GM21423 (cell line): Measurements from ENCODE around the gene ADAMTS3.
A peak's percentile ranks its signal among the peaks of the same experiment; 100 is the strongest.
"Not testable (repeated sequence)": the region's sequence is repeated elsewhere in the genome, so short reads cannot be mapped to it uniquely, and the experiment has no call there.

Experiments
- ATAC-seq: cut with Tn5 transposase; IDR thresholded peaks from one replicate; pipeline ENCODE4 v1.9.1; 2021; ENCODE audit warnings: mild to moderate bottlenecking, moderate library complexity; ENCODE audit not compliant: unreplicated experiment

The ADAMTS3 gene

DNA sequence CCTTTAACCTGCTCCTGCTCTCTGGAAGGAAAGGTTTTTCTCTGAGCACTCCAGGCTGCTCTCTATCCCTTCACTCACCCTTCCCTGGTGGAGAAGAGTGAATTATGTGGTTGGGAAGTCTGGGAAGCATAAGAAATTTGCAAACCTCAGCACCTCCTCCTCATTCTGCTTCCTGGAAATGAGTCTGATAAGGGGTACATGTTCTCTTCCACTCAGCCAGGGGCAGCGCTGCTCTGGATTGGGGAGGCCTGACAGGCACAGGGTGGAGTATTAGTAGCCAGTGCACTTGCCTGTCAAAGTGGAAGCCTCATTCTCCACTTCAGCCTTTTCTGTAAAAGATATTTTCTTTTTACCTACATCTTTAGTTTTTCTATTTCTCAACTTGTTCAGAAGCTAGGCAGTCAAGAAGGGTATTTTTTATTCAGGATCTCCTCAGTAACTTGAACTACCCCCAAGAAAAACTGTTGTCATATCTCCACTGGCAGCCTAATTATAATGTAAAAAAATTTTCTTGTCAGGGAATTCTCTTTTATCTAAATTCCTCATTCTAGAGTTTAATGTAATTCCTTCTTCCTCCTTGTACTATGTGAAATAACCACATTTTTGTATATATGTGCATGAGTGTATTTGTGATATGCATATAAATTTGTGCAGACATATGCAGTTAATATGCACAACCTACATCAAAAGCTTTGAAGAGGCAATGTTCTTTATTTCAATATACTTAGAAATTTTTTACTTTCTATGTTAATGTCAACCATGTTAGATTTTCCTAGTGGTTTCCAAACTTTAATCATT, 15.3 kb downstream of the ADAMTS3 start:
- no peak for ATAC-seq

DNA sequence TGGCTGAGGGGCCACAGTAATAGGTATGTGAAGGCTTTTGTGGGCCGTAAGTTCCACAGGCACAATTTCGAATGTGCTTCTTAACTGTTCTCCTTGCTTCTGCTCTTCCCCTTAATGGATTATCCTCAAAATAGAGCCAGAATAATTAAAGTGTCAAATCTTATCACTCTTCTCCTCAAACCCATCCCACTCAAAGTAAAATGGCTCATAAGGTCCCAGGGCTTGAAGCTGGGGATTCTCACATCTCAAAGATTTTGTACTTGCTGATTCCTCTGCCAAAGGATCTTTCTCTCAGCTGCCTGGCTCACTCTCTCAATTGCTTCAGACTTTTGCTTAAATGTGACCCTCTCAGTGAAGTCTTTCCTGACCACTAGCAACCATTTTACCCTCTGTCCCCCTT, 16.6 kb downstream of the ADAMTS3 start:
- ATAC-seq, result no peak

DNA sequence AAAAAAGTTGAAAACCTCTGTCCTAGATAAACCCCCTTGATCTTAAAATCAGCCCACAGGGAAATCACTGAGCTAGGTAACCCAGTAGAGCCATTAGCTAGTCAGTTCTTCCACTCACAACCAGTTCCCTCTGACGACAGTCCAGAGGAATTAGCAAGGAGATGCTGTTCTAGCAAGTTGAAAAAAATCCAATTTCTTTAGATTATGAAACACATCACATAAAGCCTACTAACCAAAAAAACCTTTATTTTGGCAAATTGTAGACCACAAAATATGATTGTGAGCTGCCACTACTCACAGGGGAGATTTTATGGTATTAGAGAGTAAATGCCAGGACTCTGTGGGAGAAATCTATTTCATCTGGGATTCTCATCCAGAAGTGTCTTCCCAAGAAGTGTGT, 22.6 kb downstream of the ADAMTS3 start:
- ATAC-seq, result no peak

DNA sequence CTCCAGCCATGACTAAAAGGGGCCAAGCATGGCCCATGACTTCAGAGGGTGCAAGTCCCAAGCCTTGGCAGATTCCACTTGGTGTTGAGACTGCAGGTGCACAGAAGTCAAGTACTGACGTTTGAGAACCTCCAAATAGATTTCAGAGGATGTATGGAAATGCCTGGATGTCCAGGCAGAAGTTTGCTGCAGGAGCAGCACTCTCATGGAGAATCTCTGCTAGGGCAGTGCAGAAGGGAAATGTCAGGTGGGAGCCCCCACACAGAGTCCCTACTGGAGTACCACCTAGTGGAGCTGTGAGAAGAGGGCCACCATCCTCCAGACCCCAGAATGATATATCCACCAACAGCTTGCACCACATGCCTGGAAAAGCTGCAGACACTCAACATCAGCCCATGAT, 28.3 kb downstream of the ADAMTS3 start:
- ATAC-seq, result not testable (repeated sequence)

DNA sequence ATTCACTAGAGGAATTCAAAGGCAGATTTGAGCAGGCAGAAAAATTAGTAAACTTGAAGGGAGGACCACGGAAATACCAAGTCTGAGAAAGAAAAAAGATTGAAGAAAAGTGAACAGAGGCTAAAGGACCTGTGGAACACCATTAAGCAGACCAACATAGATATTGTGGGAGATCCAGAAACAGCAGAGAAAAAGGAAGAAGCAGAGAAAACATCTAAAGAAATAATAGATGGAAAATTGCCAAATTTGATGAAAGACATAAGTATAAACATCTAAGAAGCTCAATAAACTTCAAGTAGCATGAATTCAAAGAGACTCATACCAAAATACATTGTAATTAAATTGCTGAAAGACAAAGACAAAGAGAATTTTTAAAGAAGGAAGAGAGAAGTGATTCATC, 31.0 kb downstream of the ADAMTS3 start:
- no peak for ATAC-seq

DNA sequence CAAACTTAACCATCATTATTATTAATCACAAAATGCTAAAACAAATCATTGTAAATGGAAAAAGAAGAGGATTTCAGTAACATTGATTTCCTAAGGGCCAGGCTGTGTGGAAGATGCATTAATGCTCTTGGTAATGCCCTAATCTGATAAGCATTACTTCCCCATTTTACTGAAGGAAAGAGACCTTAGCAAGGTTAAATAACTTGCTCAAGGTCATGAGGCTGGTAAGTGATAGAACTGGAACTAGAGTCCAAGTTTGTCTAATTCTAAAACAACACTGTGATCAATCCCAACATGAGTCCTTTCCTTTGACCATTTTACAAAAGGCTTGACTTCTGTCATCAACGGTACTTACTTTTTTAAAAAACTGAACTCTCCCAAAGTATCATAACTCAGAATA, 32.6 kb downstream of the ADAMTS3 start:
- ATAC-seq, result no peak

DNA sequence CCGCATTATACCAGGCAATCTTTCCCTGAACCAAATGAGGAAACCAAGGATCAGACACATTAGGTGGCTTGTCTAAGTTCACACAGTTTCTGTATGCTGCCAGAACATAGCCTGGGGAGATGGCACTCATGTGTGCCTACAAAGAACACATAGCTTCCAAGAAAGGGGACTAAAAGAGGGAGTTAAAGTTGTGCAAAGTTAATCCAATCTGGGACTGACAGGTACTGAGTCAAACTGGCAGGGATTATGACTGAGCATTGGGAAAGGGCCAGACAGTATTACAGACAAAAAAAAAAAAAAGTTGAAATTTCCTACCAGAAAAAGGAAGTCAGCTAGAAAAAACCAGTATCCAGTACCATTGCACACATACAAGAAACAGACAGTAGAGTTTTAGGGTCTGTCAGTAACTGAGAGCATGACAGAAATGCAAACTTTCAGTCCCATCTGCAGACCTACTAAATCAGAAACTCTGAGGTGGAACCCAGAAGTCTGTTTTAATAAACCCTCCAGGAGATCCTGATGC, 37.2 kb downstream of the ADAMTS3 start:
- no peak for ATAC-seq

DNA sequence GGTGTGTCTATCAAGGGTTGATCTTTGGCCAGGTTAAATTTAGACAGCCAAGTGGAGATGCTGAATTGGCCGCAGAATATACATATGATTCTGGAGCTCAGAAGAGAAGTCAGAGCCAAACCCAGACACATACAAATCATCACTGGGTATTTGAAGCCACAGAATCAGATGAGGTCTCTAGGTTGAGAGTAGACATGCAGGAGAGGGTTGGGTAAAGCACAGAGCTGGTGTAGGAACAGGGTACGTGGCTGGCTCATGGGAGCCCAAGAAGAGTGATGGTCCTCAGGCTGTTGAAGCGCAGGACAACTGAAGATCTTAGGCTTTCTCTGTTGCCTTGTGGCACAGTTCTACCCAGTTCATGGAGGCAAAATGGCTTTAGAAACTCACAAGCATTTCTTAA, 37.7 kb downstream of the ADAMTS3 start:
- ATAC-seq, result no peak

DNA sequence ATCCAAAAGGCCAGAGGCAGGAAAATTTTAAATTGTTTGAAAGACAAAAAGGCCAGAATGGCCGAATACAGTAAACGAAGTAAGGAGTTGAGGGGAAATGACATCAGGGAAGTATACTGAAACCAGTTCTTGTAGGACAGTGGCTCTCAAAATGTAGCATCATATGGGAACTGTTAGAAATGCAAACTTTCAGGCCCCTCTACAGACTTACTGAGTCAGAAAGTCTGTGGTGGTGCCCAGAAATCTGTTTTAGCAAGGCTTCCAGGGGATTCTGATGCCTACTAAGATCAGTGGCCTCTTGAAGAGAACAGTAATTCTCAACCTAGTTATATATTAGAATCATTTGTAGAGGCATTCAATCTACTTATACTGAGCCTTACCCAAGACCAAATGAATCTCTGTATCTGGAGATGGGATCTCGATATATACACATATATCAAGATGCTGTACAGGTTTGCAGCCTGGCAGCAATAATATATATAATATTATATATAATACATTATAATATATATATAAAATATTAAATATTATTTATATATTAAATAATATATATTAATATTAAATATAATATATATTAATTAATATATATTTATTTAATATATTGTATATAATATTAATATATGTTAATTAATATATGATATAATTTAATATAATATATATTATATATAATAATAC, 39.7 kb downstream of the ADAMTS3 start:
- no peak for ATAC-seq

DNA sequence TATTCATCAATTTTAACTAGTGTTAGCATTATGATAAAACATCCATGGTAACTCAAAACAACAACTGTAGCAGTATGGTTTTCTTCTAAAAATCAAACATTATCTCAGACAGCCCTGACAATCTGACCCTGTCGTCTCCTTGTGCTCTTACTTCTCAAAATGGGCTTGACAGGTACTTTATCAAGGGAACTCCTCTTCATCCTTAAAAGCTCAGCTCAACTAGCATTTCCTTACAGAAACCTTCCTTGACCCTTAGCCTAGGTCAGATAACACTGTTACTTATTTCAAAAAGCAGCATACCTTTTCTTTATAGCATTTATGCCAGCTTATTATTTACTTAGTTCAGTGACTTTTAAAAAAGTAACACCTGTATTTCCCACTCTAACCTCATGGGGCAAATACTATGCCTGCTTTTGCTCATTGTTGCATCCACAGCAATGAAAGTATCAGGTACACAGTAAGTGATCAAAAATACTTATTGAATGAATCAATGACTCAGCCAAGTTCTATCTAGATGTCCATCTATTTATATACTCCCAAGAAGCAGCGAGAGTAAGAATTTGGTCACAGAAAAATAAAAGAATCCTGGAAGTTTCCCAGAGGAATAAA, 41.9 kb downstream of the ADAMTS3 start:
- ATAC-seq, result no peak

DNA sequence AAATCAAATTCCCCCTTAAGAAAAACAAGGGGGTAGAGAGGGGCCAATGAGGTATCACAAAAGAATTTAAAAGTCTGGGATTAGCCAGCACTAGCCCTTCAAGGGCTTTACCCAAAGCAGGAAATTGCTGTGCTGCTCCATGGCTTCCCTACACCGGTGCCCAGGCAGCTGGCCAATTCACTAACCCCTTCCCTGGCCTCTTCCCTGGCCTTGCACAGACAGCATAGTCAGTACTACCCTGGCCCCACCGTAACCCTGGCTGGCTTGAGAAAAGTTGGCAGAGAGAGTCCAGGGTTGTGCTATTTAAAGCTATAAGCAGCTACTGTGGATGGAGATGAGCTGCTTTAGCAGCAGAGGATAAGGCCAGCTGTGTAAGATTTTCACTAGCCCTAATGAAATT, 43.1 kb downstream of the ADAMTS3 start:
- no peak for ATAC-seq

DNA sequence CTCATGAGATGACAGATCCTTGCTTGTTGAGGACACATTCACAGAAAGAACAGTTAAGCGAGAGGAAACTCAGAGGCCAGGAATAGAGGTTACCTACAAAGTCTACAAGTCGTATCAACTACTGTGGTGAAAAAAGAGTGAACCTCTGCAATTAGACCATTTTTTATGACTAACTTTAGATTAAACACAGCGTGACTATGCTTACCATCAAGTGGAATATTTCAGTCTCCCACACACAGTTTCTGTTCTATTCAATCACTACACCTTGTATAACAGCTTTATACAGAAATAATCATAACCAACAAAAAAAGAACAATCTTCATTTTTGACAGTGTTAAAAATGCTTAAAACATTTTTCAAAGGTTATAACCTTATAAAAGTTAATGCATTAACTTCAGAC, 46.6 kb downstream of the ADAMTS3 start:
- ATAC-seq, result no peak

DNA sequence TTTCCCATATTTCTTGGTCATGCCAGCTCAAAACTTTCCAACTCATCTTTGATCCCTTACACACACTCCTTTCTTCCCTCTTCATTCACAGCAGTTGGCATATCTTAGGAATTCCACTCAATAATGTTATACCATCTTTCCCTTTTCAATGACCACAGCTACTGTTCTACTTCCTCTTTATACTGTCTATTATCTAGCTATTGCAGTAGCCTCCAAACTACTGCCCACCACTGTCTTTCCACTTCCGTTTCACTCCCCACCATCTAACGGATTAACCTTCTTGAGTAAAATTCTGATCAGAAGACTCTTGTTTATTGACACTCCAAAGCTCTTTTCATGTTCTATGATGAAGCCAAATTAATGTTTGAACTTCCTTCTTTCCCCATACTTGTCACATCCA, 55.8 kb downstream of the ADAMTS3 start:
- no peak for ATAC-seq

DNA sequence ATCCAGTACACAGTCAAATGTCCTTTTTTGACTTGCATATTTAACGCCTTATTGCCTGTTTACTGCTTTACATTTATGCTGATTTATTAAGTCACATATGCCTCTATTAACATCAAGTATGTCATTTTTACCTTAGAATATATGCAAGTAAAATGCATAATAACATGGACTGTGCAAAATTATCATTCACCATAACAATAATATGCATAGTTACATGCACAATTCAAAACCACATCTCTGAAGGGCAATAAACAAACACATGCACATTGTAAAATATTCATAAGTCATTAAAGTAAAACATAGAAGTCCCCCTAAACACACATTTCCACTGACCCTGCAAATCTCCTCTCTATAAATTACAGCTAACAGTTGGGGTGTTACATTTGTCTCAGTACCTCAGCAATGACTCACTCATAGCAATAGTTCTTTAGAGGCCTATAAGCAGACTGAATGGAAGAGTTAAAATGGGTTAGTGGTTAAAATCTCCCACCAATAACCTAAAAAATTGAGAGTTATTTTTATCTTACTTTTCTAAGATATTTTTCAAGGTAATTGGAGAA, 61.1 kb downstream of the ADAMTS3 start:
- no peak for ATAC-seq

DNA sequence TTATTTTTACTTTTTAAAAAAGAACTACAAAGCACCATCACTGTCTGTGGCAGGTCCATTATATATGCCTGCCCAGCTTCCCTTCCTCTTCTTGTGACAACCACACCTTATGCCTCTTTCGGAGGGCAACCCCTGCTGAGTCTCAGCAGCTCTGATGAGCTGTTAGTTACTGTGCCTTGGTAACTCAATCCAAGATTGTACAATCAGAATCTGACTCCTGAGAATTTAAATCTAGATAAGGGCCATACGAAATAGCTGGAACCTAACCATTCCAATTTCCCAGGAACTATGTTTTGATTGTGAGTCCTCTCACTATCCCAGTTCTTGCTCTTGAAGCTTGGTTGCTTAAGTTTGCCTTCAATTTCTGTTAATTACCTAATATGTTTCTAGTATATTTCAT, 61.9 kb downstream of the ADAMTS3 start:
- no peak for ATAC-seq

DNA sequence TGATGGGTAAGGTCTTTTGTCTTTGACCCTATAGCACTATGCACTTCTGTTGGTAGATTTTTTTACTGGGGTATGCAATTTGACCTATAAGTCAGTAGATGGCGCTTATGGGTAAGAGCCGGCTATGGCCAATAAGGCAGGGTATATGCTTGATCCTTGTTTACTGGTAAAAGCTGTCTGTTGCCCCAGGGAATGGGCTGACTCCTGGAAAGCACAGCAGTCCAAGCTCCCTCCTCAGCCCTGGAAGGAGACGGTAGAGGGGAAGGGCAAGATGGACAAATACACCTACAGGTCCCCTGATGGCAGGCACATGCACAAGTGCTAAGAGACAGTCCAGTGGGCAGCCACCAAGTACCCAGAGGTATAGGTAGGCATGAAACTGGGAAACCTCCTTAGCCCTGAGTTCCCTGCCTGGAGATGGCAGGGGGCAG, 63.7 kb downstream of the ADAMTS3 start:
- peak; percentile 71 for ATAC-seq

DNA sequence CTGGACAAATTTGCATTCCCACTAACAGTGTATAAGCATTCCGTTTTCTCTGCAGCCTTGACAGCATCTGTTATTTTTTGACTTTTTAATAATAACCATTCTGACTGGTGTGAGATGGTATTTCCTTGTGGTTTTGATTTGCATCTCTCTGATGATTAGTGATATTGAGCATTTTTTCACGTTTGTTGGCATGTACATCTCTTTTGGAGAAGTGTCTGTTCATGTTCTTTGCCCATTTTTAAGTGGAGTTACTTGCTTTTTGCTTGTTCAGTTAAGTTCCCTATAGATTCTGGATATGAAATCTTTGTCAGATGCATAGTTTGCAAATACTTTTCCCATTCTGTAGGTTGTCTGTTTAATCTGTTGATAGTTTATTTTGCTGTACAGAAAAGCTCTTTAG, 68.8 kb downstream of the ADAMTS3 start:
- ATAC-seq, result no peak

DNA sequence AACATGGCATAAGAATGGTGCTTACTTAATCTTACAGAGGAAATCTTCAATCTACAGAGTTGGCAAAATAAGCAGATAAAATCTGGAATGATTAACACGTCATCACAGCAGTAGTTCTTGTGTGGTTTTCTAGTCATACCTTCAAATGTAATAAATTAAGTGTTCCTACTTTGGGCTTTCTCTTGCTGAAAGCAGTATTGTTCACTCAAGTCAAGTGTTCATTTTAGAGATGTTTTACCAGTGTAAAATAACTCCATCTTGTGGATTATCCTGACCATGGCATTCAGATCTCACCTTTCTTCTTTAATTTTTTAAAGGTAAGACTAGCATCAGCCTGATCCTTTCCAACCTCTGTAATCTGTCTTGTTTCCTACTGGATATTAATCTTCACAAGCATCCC, 72.9 kb downstream of the ADAMTS3 start:
- ATAC-seq, result no peak

DNA sequence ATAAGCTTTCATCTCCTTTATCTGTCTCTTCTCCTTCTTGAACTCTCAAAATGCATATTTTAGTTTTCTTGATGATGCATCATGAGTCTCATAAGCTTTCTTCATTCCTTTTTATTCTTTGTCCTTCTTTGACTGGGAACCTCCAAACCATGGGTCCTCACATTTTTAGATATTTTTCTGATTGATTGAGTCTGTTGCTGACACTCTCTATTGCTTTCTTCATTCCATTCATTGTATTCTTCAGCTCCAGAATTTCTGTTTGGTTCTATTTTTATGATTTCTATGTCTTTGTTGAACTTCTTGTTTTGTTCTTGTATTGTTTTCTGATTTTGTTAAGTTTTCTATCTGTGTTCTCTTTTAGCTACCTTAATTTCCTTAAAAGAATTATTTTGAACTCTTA, 74.9 kb downstream of the ADAMTS3 start:
- ATAC-seq, result no peak

DNA sequence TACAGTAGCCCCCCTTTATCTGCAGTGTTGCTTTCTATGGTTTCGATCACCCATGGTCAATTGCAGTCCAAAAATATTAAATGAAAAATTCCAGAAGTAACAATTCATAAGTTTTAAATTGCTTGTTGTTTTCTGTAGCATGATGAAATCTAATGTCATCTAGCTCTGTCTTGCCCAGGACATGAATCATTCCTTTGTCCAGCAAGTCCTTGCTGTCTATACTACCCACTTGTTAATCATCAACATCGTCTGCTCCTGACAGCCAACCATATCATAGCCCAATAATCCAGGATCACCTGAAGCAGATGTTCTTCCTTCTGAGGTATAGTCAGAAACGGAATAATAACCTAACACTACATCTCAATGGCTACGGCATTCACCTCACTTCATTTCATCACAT, 79.8 kb downstream of the ADAMTS3 start:
- no peak for ATAC-seq

DNA sequence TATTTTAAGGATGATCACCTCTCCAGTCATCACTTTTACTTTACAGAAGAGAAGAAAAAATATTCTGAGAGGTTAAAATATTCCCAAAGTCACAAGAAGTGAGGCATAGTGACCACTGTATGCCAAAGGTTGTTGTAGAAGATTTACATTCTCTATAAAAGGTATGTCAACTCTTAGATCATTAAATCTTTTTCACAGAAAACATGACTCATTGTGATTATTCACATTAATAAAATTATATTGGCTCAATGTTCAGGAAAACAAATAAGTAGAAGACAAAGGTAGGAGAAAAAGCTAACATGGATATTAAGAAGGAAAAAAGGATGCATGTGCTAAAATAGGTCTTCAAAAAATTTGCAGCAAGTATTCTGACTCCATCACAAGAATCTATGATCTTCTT, 82.0 kb downstream of the ADAMTS3 start:
- ATAC-seq, result no peak

DNA sequence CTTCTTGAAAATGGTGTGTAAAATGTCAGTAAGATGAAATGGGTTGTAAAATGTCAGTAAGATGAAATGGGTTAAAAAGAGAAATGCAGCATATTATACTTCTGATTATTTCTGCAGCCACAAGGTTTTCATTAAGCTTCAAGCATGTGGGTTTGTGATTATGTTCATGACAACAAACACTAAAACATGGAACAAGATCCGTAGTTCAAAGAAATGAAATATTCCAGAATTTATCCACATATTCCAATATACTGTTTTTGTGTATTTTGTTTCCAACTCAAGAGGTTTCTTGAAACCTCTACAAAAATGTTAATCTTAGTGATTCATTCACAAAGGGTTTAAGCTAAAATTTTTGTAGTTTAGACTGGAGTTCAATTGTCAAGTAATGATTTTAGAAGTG, 84.0 kb downstream of the ADAMTS3 start:
- no peak for ATAC-seq
